Fibroblast of lung (primary cell): ENCODE data around the gene CORO6. TPM values are rescaled to one million over a fixed set of nuclear protein-coding genes. Genes with fewer than 3 reads are reported as not detected.

Experiments used
- DNase-seq, 2 donors: peaks; one replicate each; pipeline versions ENCODE4 v3.0.0 to v3.0.0-alpha.2; 2010; ENCODE audit warnings: low read depth in 2 of 2
- H2AFZ ChIP-seq: 2 replicates; pipeline ENCODE4 v1.5.1; 2012; ENCODE audit warnings: low read length, control low read depth, inconsistent platforms
- H3K27ac ChIP-seq: 2 replicates; pipeline ENCODE4 v1.5.1; 2011; ENCODE audit warnings: low read length, control low read depth; ENCODE audit not compliant: insufficient read depth
- H3K27me3 ChIP-seq: 2 replicates; pipeline ENCODE4 v1.5.1; 2011; ENCODE audit warnings: mild to moderate bottlenecking, low read length; ENCODE audit not compliant: control insufficient read depth, insufficient read depth
- H3K36me3 ChIP-seq: 2 replicates; pipeline ENCODE4 v1.5.1; 2011; ENCODE audit warnings: low read length; ENCODE audit not compliant: control insufficient read depth, insufficient read depth
- H3K4me1 ChIP-seq: 2 replicates; pipeline ENCODE4 v1.5.1; 2011; ENCODE audit warnings: low read length; ENCODE audit not compliant: control insufficient read depth, insufficient read depth; ENCODE audit errors: extremely low read depth
- H3K4me2 ChIP-seq: 2 replicates; pipeline ENCODE4 v1.5.1; 2011; ENCODE audit warnings: low read length, control low read depth; ENCODE audit not compliant: insufficient read depth; ENCODE audit errors: extremely low read depth
- H3K4me3 ChIP-seq, 4 experiments: fragments of 200-600 bp in 1 of 4; sonication (generic) in 1 of 4; replicated peaks in 1 of 4; 2 replicates each; pipeline ENCODE4 v1.5.1; 2011 to 2016; ENCODE audit warnings: low read length in 4 of 4, low read depth in 3 of 4, mild to moderate bottlenecking in 3 of 4, control low read depth in 2 of 4, inconsistent platforms in 1 of 4, mixed read lengths in 1 of 4; ENCODE audit not compliant: insufficient read depth in 1 of 4; ENCODE audit errors: control extremely low read depth in 1 of 4
- H3K79me2 ChIP-seq: 2 replicates; pipeline ENCODE4 v1.5.1; 2012; ENCODE audit warnings: mild to moderate bottlenecking, low read length, inconsistent platforms; ENCODE audit not compliant: control insufficient read depth, insufficient read depth
- H3K9ac ChIP-seq: 2 replicates; pipeline ENCODE4 v1.5.1; 2011; ENCODE audit warnings: mild to moderate bottlenecking, low read length, control low read depth; ENCODE audit not compliant: insufficient read depth
- H3K9me3 ChIP-seq: 2 replicates; pipeline ENCODE4 v1.5.1; 2012; ENCODE audit warnings: low read depth, low read length; ENCODE audit not compliant: control insufficient read depth, insufficient read depth
- H4K20me1 ChIP-seq: 2 replicates; pipeline ENCODE4 v1.5.1; 2011; ENCODE audit warnings: low read length; ENCODE audit not compliant: control insufficient read depth, insufficient read depth; ENCODE audit errors: extremely low read depth
- CTCF ChIP-seq, 2 donors: IDR thresholded peaks in 1 of 2; conservative IDR thresholded peaks in 1 of 2; 1 replicate in 1 of 2; 2 replicates in 1 of 2; pipeline ENCODE4 v1.5.1; 2011 to 2012; ENCODE audit warnings: low read length in 2 of 2, control low read depth in 1 of 2, inconsistent platforms in 1 of 2, low read depth in 1 of 2, mild to moderate bottlenecking in 1 of 2
- EZH2 ChIP-seq: IDR thresholded peaks from 2 replicates; pipeline ENCODE4 v1.5.1; 2012; ENCODE audit warnings: low read length, control low read depth, mild to moderate bottlenecking; ENCODE audit errors: missing control alignments
- polyA plus RNA-seq, 2 donors: library from polyadenylated mRNA; depleted of rRNA in 1 of 2; stranded (reverse) in 1 of 2; unstranded in 1 of 2; fragments of >200 nt; gene quantifications; 2 replicates each; pipeline ENCODE4 v1.2.1, GENCODE V29; 2011 to 2012; ENCODE audit warnings: missing spikeins in 1 of 2
- total RNA-seq: library from RNA; depleted of rRNA; stranded (reverse); fragments of >200 nt; gene quantifications from 2 replicates; pipeline ENCODE4 v1.2.1, GENCODE V29; 2014

CORO6 gene
- total and polyA plus RNA-seq, 2 donors (not counting 1 experiment from before 2014, with no cell fraction given) = 8.0 to 19.3 TPM

- H3K4me1 ChIP-seq = peaks cover 7% of the 10 kb centered on the region
- H3K4me3 ChIP-seq = peak overlapping the region; percentile 70 to 85 (median 76)
- H2AFZ ChIP-seq = peak overlapping the region; percentile 81
- H3K36me3 ChIP-seq = peaks cover 9% of the 10 kb centered on the region
- no peaks in the 10 kb centered on the region for H4K20me1 ChIP-seq
- H3K27me3 ChIP-seq = no peaks in the 10 kb centered on the region
- TF ChIP-seq EZH2 (no peak), CTCF (conservative IDR thresholded peaks at IDR 0.05 in 1 of 2, IDR thresholded peaks at IDR 0.05 in 1 of 2; ENCODE audit: low read depth in 1 of 2, low read length in 2 of 2) (peak in 1 of 2 donors; percentile 22)
- no peaks in the 10 kb centered on the region for H3K9me3 ChIP-seq
- peak overlapping the region; percentile 92 for H3K4me2 ChIP-seq
- no peaks in the 10 kb centered on the region for H3K79me2 ChIP-seq
- H3K27ac ChIP-seq = peak overlapping the region; percentile 53
- peak overlapping the region; percentile 40 for H3K9ac ChIP-seq
- DNase-seq = peak; percentile 35 to 48
Observed at GRCh38 chr17:29567554-29568330, 55.0 kb downstream of the CORO6 start.

DNA sequence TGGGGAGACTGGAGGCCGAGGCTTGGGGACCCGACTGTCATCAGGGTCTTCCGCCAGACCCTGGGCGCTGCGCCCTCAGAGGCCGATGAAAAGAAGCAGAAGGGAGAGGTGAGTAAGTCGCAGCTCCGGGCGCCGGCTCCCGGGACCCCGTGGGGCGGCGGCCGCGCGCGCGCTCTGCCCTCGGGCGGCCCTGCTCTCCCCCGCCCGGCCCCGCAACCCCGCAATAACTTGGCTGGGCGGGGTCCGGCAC, 55.5 kb downstream of the CORO6 start:
- Histone ChIP-seq H3K9me3 (no peaks in the 10 kb centered on the region), H4K20me1 (no peaks in the 10 kb centered on the region), H2AFZ (peak overlapping the region; percentile 68), H3K27me3 (no peaks in the 10 kb centered on the region), H3K79me2 (no peaks in the 10 kb centered on the region), H3K9ac (peak overlapping the region; percentile 40), H3K4me3 (peak overlapping the region; percentile 70 to 85 (median 76)), H3K36me3 (peaks cover 10% of the 10 kb centered on the region), H3K4me2 (peak overlapping the region; percentile 79), H3K27ac (peak overlapping the region; percentile 53), H3K4me1 (peaks cover 4% of the 10 kb centered on the region)
- DNase-seq = no peak
- TF ChIP-seq EZH2 (no peak), CTCF (conservative IDR thresholded peaks at IDR 0.05 in 1 of 2, IDR thresholded peaks at IDR 0.05 in 1 of 2; ENCODE audit: low read depth in 1 of 2, low read length in 2 of 2) (no peak)

- Histone ChIP-seq H3K27ac (peak within 1 kb of the TSS; percentile 53), H2AFZ (peak within 1 kb of the TSS; percentile 81), H3K9ac (peak within 1 kb of the TSS; percentile 40), H3K79me2 (no peaks in the 10 kb centered on the region), H3K4me1 (peaks cover 4% of the 10 kb centered on the region), H4K20me1 (no peaks in the 10 kb centered on the region), H3K4me2 (peak within 1 kb of the TSS; percentile 79), H3K4me3 (peak within 1 kb of the TSS; percentile 70 to 85 (median 76)), H3K36me3 (peaks cover 6% of the 10 kb centered on the region), H3K9me3 (no peaks in the 10 kb centered on the region), H3K27me3 (no peaks in the 10 kb centered on the region)
- TF ChIP-seq CTCF (conservative IDR thresholded peaks at IDR 0.05 in 1 of 2, IDR thresholded peaks at IDR 0.05 in 1 of 2; ENCODE audit: low read depth in 1 of 2, low read length in 2 of 2) (no peak), EZH2 (no peak)
- DNase-seq = peak; percentile 65 to 79
Observed at GRCh38 chr17:29566473-29567303, 56.0 kb downstream of the CORO6 start, which contains the start of gene ABHD15. ABHD15 (minus strand) TSS chr17:29567037; CDS start chr17:29566966, 71 bp downstream.
